HCT116 (cell line): ENCODE results near the gene ZNF143. TPM values are rescaled to one million over a fixed set of nuclear protein-coding genes. Genes with fewer than 3 reads are reported as not detected.

Source experiments
- ATAC-seq: fragments of 200-7000 bp; cut with Tn5 transposase; 2 replicates; pipeline ENCODE4 v1.9.1; 2020; ENCODE audit warnings: mild to moderate bottlenecking, moderate library complexity
- BruUV-seq: library from RNA; stranded (reverse); fragments of 400-500 nt; replicated peaks from 2 replicates; lab custom pipeline; 2021; lab: Mats Ljungman, UMichigan
- CTCF ChIA-PET: fragments of 300-600 bp; sonication (Branson Sonifier 250); formaldehyde crosslinking; loops from one replicate; lab custom pipeline; 2021; ENCODE audit warnings: antibody characterized with exemption; lab: Charles Lee
- POLR2A ChIA-PET: fragments of 300-600, 350-600 bp; sonication (Branson Sonifier 250); formaldehyde crosslinking; loops from one replicate; lab custom pipeline; 2021; ENCODE audit warnings: antibody characterized with exemption; lab: Charles Lee
- RAD21 ChIA-PET, 2 experiments: fragments of 300-600 bp; sonication (Branson Sonifier 250); formaldehyde crosslinking; loops; one replicate each; lab custom pipeline; 2023; ENCODE audit warnings: low total read pairs in 2 of 2; ENCODE audit not compliant: uncharacterized antibody in 2 of 2, unreplicated experiment in 2 of 2, low non-redundant PET in 1 of 2; lab: Charles Lee
- DNase-seq: peaks from one replicate; pipeline ENCODE4 v3.0.0-alpha.2; 2010; ENCODE audit warnings: low read depth, low spot score
- H2AFZ ChIP-seq: fragments of 200-600 bp; shearing (Covaris generic), sonication (generic); 2 replicates; pipeline ENCODE4 v1.6.1; 2017; ENCODE audit warnings: low read depth, mixed run types, mixed read lengths, antibody characterized with exemption, low read length; ENCODE audit not compliant: poor library complexity, severe bottlenecking
- H3K27ac ChIP-seq: 2 replicates; pipeline ENCODE4 v1.5.1; 2012; ENCODE audit warnings: low read depth, low read length
- H3K27me3 ChIP-seq: fragments of 200-600 bp; sonication (generic); 2 replicates; pipeline ENCODE4 v1.6.1; 2016; ENCODE audit warnings: mixed run types, low read length, mixed read lengths; ENCODE audit not compliant: insufficient read depth
- H3K36me3 ChIP-seq, 2 experiments: fragments of 200-500 bp in 1 of 2; fragments of 200-600 bp in 1 of 2; sonication (Bioruptor generic) in 1 of 2; sonication (generic) in 1 of 2; 2 replicates each; pipeline versions ENCODE4 v1.5.1 to v1.6.1; 2014 to 2016; ENCODE audit warnings: low read length in 2 of 2, inconsistent platforms in 1 of 2, mixed read lengths in 1 of 2, mixed run types in 1 of 2; ENCODE audit not compliant: insufficient read depth in 2 of 2, control insufficient read depth in 1 of 2
- H3K4me1 ChIP-seq, 2 experiments: fragments of 200-600 bp in 1 of 2; sonication (generic) in 1 of 2; 2 replicates each; pipeline versions ENCODE4 v1.5.1 to v1.6.1; 2012 to 2017; ENCODE audit warnings: low read length in 2 of 2, inconsistent platforms in 1 of 2, mild to moderate bottlenecking in 1 of 2, mixed read lengths in 1 of 2, mixed run types in 1 of 2, moderate library complexity in 1 of 2; ENCODE audit not compliant: insufficient read depth in 2 of 2, control insufficient read depth in 1 of 2
- H3K4me2 ChIP-seq: fragments of 200-600 bp; sonication (generic); 2 replicates; pipeline ENCODE4 v1.6.1; 2017; ENCODE audit warnings: mixed run types, low read length, mixed read lengths
- H3K4me3 ChIP-seq, 2 experiments: fragments of 200-600 bp in 1 of 2; sonication (generic) in 1 of 2; replicated peaks in 1 of 2; 2 replicates each; pipeline ENCODE4 v1.5.1; 2011 to 2016; ENCODE audit warnings: low read length in 2 of 2, control low read depth in 1 of 2, low read depth in 1 of 2, mild to moderate bottlenecking in 1 of 2, mixed read lengths in 1 of 2, mixed run types in 1 of 2
- H3K79me2 ChIP-seq: fragments of 200-600 bp; sonication (generic); 2 replicates; pipeline ENCODE4 v1.6.1; 2017; ENCODE audit warnings: mild to moderate bottlenecking, mixed run types, low read length, moderate library complexity, mixed read lengths; ENCODE audit not compliant: insufficient read depth
- H3K9ac ChIP-seq: fragments of 200-600 bp; sonication (generic); 2 replicates; pipeline ENCODE4 v1.6.1; 2016; ENCODE audit warnings: low read length, mixed read lengths
- H3K9me2 ChIP-seq: fragments of 200-600 bp; sonication (generic), shearing (Covaris generic); 2 replicates; pipeline ENCODE4 v1.6.1; 2017; ENCODE audit warnings: mixed run types, mild to moderate bottlenecking, moderate library complexity; ENCODE audit not compliant: insufficient read depth
- H3K9me3 ChIP-seq, 2 experiments: fragments of 200-500 bp in 1 of 2; fragments of 200-600 bp in 1 of 2; sonication (Bioruptor generic) in 1 of 2; sonication (generic) in 1 of 2; 2 replicates each; pipeline ENCODE4 v1.6.1; 2014 to 2017; ENCODE audit warnings: low read length in 2 of 2, mixed read lengths in 2 of 2, inconsistent platforms in 1 of 2, low read depth in 1 of 2, mild to moderate bottlenecking in 1 of 2, mixed run types in 1 of 2, moderate library complexity in 1 of 2; ENCODE audit not compliant: control insufficient read depth in 1 of 2, insufficient read depth in 1 of 2
- H4K20me1 ChIP-seq: fragments of 200-600 bp; sonication (generic), shearing (Covaris generic); 2 replicates; pipeline ENCODE4 v1.6.1; 2017; ENCODE audit warnings: mixed run types, mild to moderate bottlenecking, moderate library complexity; ENCODE audit not compliant: insufficient read depth
- CBX3 ChIP-seq: IDR thresholded peaks from 2 replicates; pipeline ENCODE4 v1.6.1; 2012; ENCODE audit warnings: low read depth
- EGR1 ChIP-seq: IDR thresholded peaks from 2 replicates; pipeline ENCODE4 v1.6.1; 2012; ENCODE audit warnings: low read depth
- EZH2 ChIP-seq: fragments of 200-600 bp; sonication (generic); IDR thresholded peaks from 2 replicates; pipeline ENCODE4 v1.6.1; 2017; ENCODE audit warnings: antibody characterized with exemption, mixed run types
- JUND ChIP-seq: IDR thresholded peaks from 2 replicates; pipeline ENCODE4 v1.6.1; 2012
- POLR2AphosphoS5 ChIP-seq: IDR thresholded peaks from 2 replicates; pipeline ENCODE4 v1.6.1; 2011; ENCODE audit warnings: mild to moderate bottlenecking, low read depth, low read length, moderate library complexity
- RAD21 ChIP-seq: IDR thresholded peaks from 2 replicates; pipeline ENCODE4 v1.6.1; 2012; ENCODE audit warnings: low read depth, mild to moderate bottlenecking
- YY1 ChIP-seq: IDR thresholded peaks from 2 replicates; pipeline ENCODE4 v1.6.1; 2011; ENCODE audit warnings: low read length, low read depth, moderate library complexity, mild to moderate bottlenecking; ENCODE audit not compliant: insufficient replicate concordance; ENCODE audit errors: extremely low read depth
- ZFX ChIP-seq: fragments of 450-650 bp; IDR thresholded peaks from 2 replicates; pipeline ENCODE4 v1.6.1; 2017
- ZNF274 ChIP-seq: fragments of 200-500 bp; sonication (Bioruptor generic); IDR thresholded peaks from 2 replicates; pipeline ENCODE4 v1.6.1; 2014; ENCODE audit warnings: mild to moderate bottlenecking, low read depth, low read length, inconsistent platforms
- intact Hi-C: fragments of 100-400 bp; cut with micrococcal nuclease; formaldehyde crosslinking; loops from 2 replicates; pipeline ENCODE4 v1.10.0; 2022
- total RNA-seq: library from RNA; stranded (reverse); gene quantifications from one replicate; pipeline ENCODE4 v1.2.1, GENCODE V29; 2021; ENCODE audit not compliant: unreplicated experiment
- TF ChIP-seq, protein P1 (sequence below): IDR thresholded peaks from 2 replicates; pipeline ENCODE4 v1.6.1; 2011; ENCODE audit warnings: mild to moderate bottlenecking, low read length, moderate library complexity; ENCODE audit not compliant: insufficient replicate concordance; ENCODE audit errors: extremely low read depth
- TF ChIP-seq, protein P2 (sequence below): IDR thresholded peaks from 2 replicates; pipeline ENCODE4 v1.6.1; 2012
- TF ChIP-seq, protein P3 (sequence below): IDR thresholded peaks from 2 replicates; pipeline ENCODE4 v1.6.1; 2012; ENCODE audit warnings: low read depth

The ZNF143 gene
- total RNA-seq, 1 experiment from 2014 or later: 27.5 TPM

DNA sequence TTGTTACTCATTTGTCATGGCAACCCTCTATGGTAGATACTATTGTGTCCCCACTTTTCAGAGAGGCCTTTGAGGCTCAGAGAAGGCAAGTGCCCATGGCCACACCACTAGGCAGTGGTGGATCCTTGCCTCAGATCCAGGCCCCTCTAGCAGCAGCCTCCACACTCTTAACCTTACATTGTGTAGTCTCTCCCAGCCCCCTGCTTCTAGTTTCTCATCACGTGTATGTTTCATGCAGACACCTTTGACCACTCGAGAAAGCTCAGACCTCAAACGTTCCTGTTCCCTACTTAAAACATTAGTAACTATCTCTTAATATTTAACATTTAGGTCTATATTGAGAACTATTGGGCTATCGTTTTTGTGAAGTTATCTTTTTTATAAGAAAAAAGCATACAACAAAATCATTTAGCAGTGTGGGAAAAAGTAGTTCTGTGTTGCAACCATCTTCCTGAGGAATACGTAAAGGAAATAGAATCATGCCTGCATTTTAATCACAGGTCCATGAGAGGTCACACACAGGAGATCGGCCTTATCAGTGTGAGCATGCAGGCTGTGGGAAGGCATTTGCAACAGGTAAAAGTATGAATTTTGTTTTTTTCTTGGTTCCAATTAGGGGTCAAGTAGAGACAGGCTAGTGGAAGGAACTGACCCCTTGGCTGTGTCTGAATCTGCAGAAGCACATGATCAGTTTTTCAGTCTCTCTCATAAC is 35.1 kb downstream of the ZNF143 start (continued):
- TF ChIP-seq, protein P1, sequence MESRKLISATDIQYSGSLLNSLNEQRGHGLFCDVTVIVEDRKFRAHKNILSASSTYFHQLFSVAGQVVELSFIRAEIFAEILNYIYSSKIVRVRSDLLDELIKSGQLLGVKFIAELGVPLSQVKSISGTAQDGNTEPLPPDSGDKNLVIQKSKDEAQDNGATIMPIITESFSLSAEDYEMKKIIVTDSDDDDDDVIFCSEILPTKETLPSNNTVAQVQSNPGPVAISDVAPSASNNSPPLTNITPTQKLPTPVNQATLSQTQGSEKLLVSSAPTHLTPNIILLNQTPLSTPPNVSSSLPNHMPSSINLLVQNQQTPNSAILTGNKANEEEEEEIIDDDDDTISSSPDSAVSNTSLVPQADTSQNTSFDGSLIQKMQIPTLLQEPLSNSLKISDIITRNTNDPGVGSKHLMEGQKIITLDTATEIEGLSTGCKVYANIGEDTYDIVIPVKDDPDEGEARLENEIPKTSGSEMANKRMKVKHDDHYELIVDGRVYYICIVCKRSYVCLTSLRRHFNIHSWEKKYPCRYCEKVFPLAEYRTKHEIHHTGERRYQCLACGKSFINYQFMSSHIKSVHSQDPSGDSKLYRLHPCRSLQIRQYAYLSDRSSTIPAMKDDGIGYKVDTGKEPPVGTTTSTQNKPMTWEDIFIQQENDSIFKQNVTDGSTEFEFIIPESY: no peak
- no peak for TF ChIP-seq EGR1
- no peak for TF ChIP-seq ZFX
- TF ChIP-seq JUND: no peak
- TF ChIP-seq EZH2: no peak
- no peak for TF ChIP-seq RAD21
- TF ChIP-seq, all 23 proteins: peak for 0

DNA sequence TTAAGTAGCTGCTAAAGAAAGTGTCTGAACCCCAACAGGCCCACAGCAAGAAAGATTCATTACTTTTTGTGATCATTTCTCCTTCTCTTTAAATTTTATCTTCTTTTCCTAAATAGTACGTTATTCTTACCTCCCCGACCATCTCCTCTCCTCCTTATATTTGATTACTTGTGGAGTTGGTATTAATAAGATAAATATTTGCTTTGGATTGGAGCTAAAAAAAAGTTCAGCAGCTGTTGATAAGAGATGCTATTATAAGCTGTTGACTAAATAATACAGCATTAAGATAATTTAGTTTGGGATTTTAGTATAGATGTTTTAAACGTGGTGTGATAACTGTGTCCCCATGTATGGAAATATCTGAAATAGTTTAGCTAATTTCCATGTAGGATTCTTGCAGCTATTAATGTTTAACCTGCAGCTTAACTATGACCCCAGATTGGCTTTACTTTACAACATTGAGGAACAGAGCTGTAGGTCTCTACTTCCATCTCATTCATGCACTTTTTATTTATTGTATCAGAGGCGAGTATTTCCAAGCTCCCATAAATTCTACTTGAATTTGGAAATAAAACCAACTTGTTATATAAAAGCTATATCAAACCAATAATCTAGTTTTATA is 37.8 kb downstream of the ZNF143 start:
- ChIA-PET RAD21 (no interaction called here), CTCF (interaction anchor here (1.1 to 3.1 kb wide), 2 partner anchors 9 to 36 kb away, joined by 3 to 19 read pairs; no protein-coding TSS in a partner anchor)
- intact Hi-C loops: no loop called here

More for the DNA sequence above, 37.8 kb downstream of the ZNF143 start:
- no peak overlapping the region for H3K9ac ChIP-seq
- no peaks in the 10 kb centered on the region for H3K79me2 ChIP-seq
- peaks cover 9 to 24% of the 10 kb centered on the region in 2 experiments for H3K36me3 ChIP-seq
- H3K4me1 ChIP-seq: peaks cover 0 to 4% of the 10 kb centered on the region in 2 experiments; a peak in 1 of 4 replicates
- no peak overlapping the region for H3K4me3 ChIP-seq
- H2AFZ ChIP-seq: no peak overlapping the region
- H3K9me2 ChIP-seq: no peaks in the 10 kb centered on the region
- no peak overlapping the region for H3K27ac ChIP-seq
- TF ChIP-seq EZH2 (no peak), ZNF274 (no peak), ZFX (no peak), EGR1 (no peak), POLR2AphosphoS5 (no peak), RAD21 (no peak), YY1 (no peak), JUND (no peak), CBX3 (no peak)
- TF ChIP-seq, protein P2, sequence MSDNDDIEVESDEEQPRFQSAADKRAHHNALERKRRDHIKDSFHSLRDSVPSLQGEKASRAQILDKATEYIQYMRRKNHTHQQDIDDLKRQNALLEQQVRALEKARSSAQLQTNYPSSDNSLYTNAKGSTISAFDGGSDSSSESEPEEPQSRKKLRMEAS: no peak
- TF ChIP-seq, protein P3, sequence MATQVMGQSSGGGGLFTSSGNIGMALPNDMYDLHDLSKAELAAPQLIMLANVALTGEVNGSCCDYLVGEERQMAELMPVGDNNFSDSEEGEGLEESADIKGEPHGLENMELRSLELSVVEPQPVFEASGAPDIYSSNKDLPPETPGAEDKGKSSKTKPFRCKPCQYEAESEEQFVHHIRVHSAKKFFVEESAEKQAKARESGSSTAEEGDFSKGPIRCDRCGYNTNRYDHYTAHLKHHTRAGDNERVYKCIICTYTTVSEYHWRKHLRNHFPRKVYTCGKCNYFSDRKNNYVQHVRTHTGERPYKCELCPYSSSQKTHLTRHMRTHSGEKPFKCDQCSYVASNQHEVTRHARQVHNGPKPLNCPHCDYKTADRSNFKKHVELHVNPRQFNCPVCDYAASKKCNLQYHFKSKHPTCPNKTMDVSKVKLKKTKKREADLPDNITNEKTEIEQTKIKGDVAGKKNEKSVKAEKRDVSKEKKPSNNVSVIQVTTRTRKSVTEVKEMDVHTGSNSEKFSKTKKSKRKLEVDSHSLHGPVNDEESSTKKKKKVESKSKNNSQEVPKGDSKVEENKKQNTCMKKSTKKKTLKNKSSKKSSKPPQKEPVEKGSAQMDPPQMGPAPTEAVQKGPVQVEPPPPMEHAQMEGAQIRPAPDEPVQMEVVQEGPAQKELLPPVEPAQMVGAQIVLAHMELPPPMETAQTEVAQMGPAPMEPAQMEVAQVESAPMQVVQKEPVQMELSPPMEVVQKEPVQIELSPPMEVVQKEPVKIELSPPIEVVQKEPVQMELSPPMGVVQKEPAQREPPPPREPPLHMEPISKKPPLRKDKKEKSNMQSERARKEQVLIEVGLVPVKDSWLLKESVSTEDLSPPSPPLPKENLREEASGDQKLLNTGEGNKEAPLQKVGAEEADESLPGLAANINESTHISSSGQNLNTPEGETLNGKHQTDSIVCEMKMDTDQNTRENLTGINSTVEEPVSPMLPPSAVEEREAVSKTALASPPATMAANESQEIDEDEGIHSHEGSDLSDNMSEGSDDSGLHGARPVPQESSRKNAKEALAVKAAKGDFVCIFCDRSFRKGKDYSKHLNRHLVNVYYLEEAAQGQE: no peak
- POLR2A ChIA-PET: no interaction called here
- no peaks in the 10 kb centered on the region for H3K9me3 ChIP-seq
- H4K20me1 ChIP-seq: no peaks in the 10 kb centered on the region
- DNase-seq (no peak), ATAC-seq (no peak)
- no peak overlapping the region for H3K4me2 ChIP-seq
- BruUV-seq: no TSS peak
- no peaks in the 10 kb centered on the region for H3K27me3 ChIP-seq
